HG03025 (cell line): ENCODE measurements around the gene CHCHD3.

Experiments used
- ATAC-seq: cut with Tn5 transposase; IDR thresholded peaks from one replicate; pipeline ENCODE4 v1.9.1; 2021; ENCODE audit warnings: mild to moderate bottlenecking, moderate library complexity; ENCODE audit not compliant: unreplicated experiment, low FRiP score

CHCHD3 gene

GRCh38 chr7:133081599-133082389 lies at the start of gene CHCHD3:
Gene CHCHD3, minus strand, starts transcription at chr7:133082090. Its CDS starts 153 bp downstream, at chr7:133081937.
- ATAC-seq = peak; percentile 100

- no peak for ATAC-seq
Observed at GRCh38 chr7:133130166-133130565, 48.3 kb upstream of the CHCHD3 start.

- no peak for ATAC-seq
Observed at GRCh38 chr7:133126422-133126821, 44.5 kb upstream of the CHCHD3 start.

- ATAC-seq = no peak
Observed at GRCh38 chr7:133124974-133125373, 43.1 kb upstream of the CHCHD3 start.

- no peak for ATAC-seq
Observed at GRCh38 chr7:133121175-133121844, 39.4 kb upstream of the CHCHD3 start.

- ATAC-seq = no peak
Observed at GRCh38 chr7:133119067-133119466, 37.2 kb upstream of the CHCHD3 start.

GRCh38 chr7:133118261-133118660 lies 36.4 kb upstream of the CHCHD3 start:
- ATAC-seq = no peak

GRCh38 chr7:133117452-133117851 lies 35.6 kb upstream of the CHCHD3 start:
- no peak for ATAC-seq

GRCh38 chr7:133115596-133115995 lies 33.7 kb upstream of the CHCHD3 start:
- ATAC-seq = no peak

- no peak for ATAC-seq
Observed at GRCh38 chr7:133114519-133114918, 32.6 kb upstream of the CHCHD3 start.

- no peak for ATAC-seq
Observed at GRCh38 chr7:133112976-133113375, 31.1 kb upstream of the CHCHD3 start.

GRCh38 chr7:133112335-133112734 lies 30.4 kb upstream of the CHCHD3 start:
- no peak for ATAC-seq

- no peak for ATAC-seq
Observed at GRCh38 chr7:133110312-133110711, 28.4 kb upstream of the CHCHD3 start.

GRCh38 chr7:133109816-133110215 lies 27.9 kb upstream of the CHCHD3 start:
- no peak for ATAC-seq

GRCh38 chr7:133108023-133108422 lies 26.1 kb upstream of the CHCHD3 start:
- no peak for ATAC-seq

- no peak for ATAC-seq
Observed at GRCh38 chr7:133102276-133103060, 20.6 kb upstream of the CHCHD3 start.

- ATAC-seq = no peak
Observed at GRCh38 chr7:133099633-133100286, 17.9 kb upstream of the CHCHD3 start.

GRCh38 chr7:133095119-133095671 lies 13.3 kb upstream of the CHCHD3 start:
- no peak for ATAC-seq

GRCh38 chr7:133091943-133092464 lies 10.1 kb upstream of the CHCHD3 start:
- no peak for ATAC-seq

- ATAC-seq = no peak
Observed at GRCh38 chr7:133082390-133082766, 488 bp upstream of the CHCHD3 start.
